ENCODE measurements around the gene PLPP3.

DNA sequence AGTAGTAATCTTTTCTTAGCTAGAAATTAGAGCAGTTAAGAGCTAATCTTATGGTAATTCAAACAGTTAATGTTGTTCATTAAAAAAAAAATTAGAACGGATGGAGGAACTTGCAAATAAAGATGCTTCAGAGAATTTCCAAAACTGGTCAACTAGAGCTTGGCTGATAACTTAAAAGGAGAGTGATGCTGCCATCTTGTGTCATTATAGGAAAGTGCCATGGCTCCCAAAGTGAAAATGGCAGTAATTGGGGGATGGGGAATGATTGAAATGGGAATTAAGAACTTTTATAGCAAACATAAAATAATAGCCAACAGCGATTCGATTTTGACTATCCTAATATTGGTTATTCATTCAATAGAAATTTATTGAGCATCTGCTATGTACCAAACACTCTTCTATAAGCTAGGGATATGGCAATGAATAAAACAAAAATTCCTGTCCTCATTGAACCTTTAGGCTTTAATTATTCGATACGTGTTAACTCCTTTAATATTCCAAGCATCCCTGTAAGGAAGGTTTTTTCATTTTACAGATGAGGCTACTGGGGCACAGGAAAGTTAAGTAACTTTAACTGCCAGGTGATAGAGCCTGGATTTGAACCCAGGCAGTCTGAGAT lies 5.7 kb upstream of the PLPP3 start:
- no peak for TF ChIP-seq EP300 (IDR thresholded peaks at IDR 0.05)
- TF ChIP-seq CTCF (IDR thresholded peaks at IDR 0.05) = peak; percentile 89 to 93 (median 90)
- no peak for TF ChIP-seq POLR2AphosphoS5 (IDR thresholded peaks at IDR 0.05)
